Natural killer cell treated with Interleukin-12 subunit alpha and Interleukin-12 subunit beta and Interleukin-15 and Interleukin-18, amount 100 ng/mL, for 72 hours (primary cell): Measurements from ENCODE around the gene HSD17B3. TPM values are rescaled to one million over a fixed set of nuclear protein-coding genes. Genes with fewer than 3 reads are reported as not detected.
"Not testable (repeated sequence)": the region's sequence is repeated elsewhere in the genome, so short reads cannot be mapped to it uniquely, and the experiment has no call there.

ENCODE experiments used
- ATAC-seq, 2 donors: fragments of 150-1000 bp; cut with Tn5 transposase in 1 of 2; sonication (Bioruptor Pico), chemical (Tn5 transposase) in 1 of 2; 2 replicates each; pipeline ENCODE4 v1.10.0; 2021
- DNase-seq: peaks from one replicate; pipeline ENCODE4 v3.0.0; 2022; ENCODE audit warnings: low spot score
- H3K27ac Mint-ChIP-seq, 2 donors: 1 replicate in 1 of 2; 2 replicates in 1 of 2; pipeline ENCODE4 v1.8.0; 2022; ENCODE audit warnings: mixed read lengths in 2 of 2, mild to moderate bottlenecking in 1 of 2, moderate library complexity in 1 of 2
- H3K27me3 Mint-ChIP-seq, 2 donors: 1 replicate in 1 of 2; 2 replicates in 1 of 2; pipeline ENCODE4 v1.8.0; 2022; ENCODE audit warnings: mixed read lengths in 2 of 2
- H3K36me3 Mint-ChIP-seq: one replicate; pipeline ENCODE4 v1.8.0; 2022; ENCODE audit warnings: mixed read lengths
- H3K4me1 Mint-ChIP-seq, 2 donors: 1 replicate in 1 of 2; 2 replicates in 1 of 2; pipeline ENCODE4 v1.8.0; 2022; ENCODE audit warnings: low read depth in 2 of 2, mixed read lengths in 2 of 2, mild to moderate bottlenecking in 1 of 2
- H3K4me3 Mint-ChIP-seq: one replicate; pipeline ENCODE4 v1.8.0; 2022; ENCODE audit warnings: mixed read lengths
- H3K9me3 Mint-ChIP-seq: 2 replicates; pipeline ENCODE4 v1.8.0; 2022; ENCODE audit warnings: mixed read lengths
- total RNA-seq, 2 donors: library from RNA; stranded (reverse); gene quantifications; one replicate each; pipeline ENCODE4 v1.2.3, GENCODE V29; 2022

HSD17B3 gene
- total RNA-seq, 2 donors from 2014 or later, result not detected

GRCh38 chr9:96214635-96215034, 87.3 kb downstream of the HSD17B3 start:
- Mint-ChIP-seq H3K4me3 (no peak overlapping the region), H3K27me3 (peaks cover 39 to 67% of the 10 kb centered on the region in 2 donors), H3K9me3 (no peaks in the 10 kb centered on the region), H3K27ac (no peak overlapping the region), H3K36me3 (no peaks in the 10 kb centered on the region), H3K4me1 (peaks cover 13 to 21% of the 10 kb centered on the region in 2 donors)
- ATAC-seq (no peak), DNase-seq (no peak)

GRCh38 chr9:96209407-96210271, 92.3 kb downstream of the HSD17B3 start:
- Mint-ChIP-seq H3K36me3 (no peaks in the 10 kb centered on the region), H3K4me3 (no peak overlapping the region), H3K27ac (peak overlapping the region in 1 of 2 donors; percentile 1), H3K4me1 (no peaks in the 10 kb centered on the region), H3K9me3 (no peaks in the 10 kb centered on the region), H3K27me3 (peaks cover 25 to 36% of the 10 kb centered on the region in 2 donors)
- ATAC-seq (no peak), DNase-seq (no peak)

GRCh38 chr9:96206156-96206751, 95.7 kb downstream of the HSD17B3 start:
- H3K27me3 Mint-ChIP-seq, result peaks cover 9 to 12% of the 10 kb centered on the region in 2 donors
- no peaks in the 10 kb centered on the region for H3K36me3 Mint-ChIP-seq
- no peaks in the 10 kb centered on the region for H3K9me3 Mint-ChIP-seq
- peaks cover 7 to 17% of the 10 kb centered on the region in 2 donors for H3K4me1 Mint-ChIP-seq
- DNase-seq (no peak), ATAC-seq (no peak)
- H3K27ac Mint-ChIP-seq, result no peak overlapping the region
- no peak overlapping the region for H3K4me3 Mint-ChIP-seq

DNA sequence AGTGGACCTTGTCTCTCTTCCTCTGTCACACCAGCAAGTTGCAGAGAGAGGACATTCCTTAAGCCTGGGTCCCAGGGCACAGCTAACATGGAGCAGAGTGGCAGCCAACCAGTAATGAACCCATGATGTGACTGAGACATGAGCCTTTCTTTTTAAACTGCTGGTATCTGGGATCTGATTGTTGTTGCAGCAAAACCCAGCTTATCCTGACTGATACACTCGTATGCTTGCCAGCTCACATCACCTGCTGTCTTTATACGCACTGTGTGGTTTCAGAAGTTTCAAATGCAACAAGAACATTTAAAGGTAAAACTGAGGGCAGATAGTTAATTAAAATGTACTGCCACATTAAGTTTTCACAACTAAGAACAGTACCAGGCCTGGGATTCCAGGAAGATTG, 97.1 kb downstream of the HSD17B3 start:
- no peaks in the 10 kb centered on the region for H3K9me3 Mint-ChIP-seq
- peaks cover 7 to 17% of the 10 kb centered on the region in 2 donors for H3K4me1 Mint-ChIP-seq
- H3K27ac Mint-ChIP-seq, result peak overlapping the region in 1 of 2 donors; percentile 11
- no peak overlapping the region for H3K4me3 Mint-ChIP-seq
- peaks cover 0 to 2% of the 10 kb centered on the region in 2 donors for H3K27me3 Mint-ChIP-seq
- no peak for DNase-seq
- ATAC-seq, result no peak
- H3K36me3 Mint-ChIP-seq, result no peaks in the 10 kb centered on the region

- Mint-ChIP-seq H3K9me3 (no peaks in the 10 kb centered on the region), H3K27ac (no peak overlapping the region), H3K27me3 (peaks cover 4 to 7% of the 10 kb centered on the region in 2 donors), H3K36me3 (no peaks in the 10 kb centered on the region), H3K4me3 (no peak overlapping the region), H3K4me1 (peaks cover 7 to 17% of the 10 kb centered on the region in 2 donors)
- DNase-seq, result peak; percentile 61
- peak in 1 of 2 donors; percentile 55 for ATAC-seq
These were observed 98.0 kb downstream of the HSD17B3 start for GRCh38 chr9:96203867-96204501.

DNA sequence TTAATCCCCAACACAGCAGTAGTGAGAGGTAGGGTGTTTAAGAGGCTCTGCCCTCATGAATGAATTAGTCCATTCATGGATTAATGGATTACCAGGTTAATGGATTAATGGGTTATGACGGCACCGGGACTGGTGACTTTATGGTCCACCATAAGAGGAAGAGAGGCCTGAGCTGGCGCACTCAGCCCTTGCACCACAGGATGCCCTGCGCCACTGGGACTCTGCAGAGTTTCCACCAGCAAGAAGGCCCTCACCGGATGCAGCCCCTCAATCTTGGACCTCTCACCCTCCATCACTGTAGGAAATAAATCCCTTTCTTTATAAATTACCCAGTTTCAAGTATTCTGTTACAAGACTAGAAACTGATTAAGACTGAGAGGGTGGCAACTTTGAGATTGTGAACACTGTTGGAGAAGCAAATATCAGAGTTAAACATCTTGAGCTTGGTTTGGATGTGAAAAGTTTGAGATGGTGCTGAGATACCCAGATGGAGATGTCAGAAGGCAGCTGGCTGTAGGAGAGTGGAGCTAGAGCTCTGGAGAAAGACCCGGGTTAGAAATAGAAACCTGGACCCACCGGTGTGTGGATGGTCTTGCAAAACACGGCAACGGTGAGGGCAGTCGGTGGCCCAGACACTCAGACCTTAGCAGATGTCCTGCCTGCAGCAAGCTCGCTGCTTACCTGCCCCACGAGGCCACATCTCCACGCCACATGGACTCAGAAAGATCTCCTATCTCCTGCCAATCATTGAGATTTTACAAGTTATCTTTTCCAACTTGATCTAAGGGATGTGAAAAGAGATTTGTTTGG, 98.8 kb downstream of the HSD17B3 start:
- no peak for ATAC-seq
- Mint-ChIP-seq H3K4me1 (peaks cover 7 to 17% of the 10 kb centered on the region in 2 donors), H3K36me3 (no peaks in the 10 kb centered on the region), H3K27ac (no peak overlapping the region), H3K27me3 (peaks cover 5 to 11% of the 10 kb centered on the region in 2 donors), H3K4me3 (no peak overlapping the region), H3K9me3 (no peaks in the 10 kb centered on the region)
- DNase-seq, result no peak

DNA sequence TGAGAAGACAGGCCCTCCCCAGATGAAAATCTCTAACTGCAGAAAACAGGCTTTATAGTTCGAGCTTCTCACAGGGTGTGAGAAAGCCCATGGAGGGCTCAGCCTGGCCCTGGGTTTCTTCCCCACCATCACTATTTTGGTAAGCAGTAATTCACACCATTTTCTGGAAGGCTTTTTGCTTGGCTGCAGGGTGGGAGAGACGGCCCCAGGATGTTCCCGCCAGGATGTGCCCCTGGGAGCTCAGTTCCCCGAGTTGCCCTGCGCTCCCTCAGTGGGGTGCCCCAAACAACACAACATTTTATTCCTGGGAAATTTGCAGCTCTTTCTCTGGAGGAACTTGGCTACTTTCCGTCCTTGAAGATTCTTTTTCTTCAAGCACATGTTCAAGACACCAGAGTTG, 100.8 kb downstream of the HSD17B3 start:
- no peaks in the 10 kb centered on the region for H3K9me3 Mint-ChIP-seq
- H3K4me3 Mint-ChIP-seq, result no peak overlapping the region
- no peak for DNase-seq
- peaks cover 7 to 17% of the 10 kb centered on the region in 2 donors for H3K4me1 Mint-ChIP-seq
- no peaks in the 10 kb centered on the region for H3K36me3 Mint-ChIP-seq
- H3K27me3 Mint-ChIP-seq, result peaks cover 13 to 21% of the 10 kb centered on the region in 2 donors
- no peak for ATAC-seq
- no peak overlapping the region for H3K27ac Mint-ChIP-seq

- Mint-ChIP-seq H3K4me1 (peaks cover 7 to 17% of the 10 kb centered on the region in 2 donors), H3K36me3 (no peaks in the 10 kb centered on the region), H3K4me3 (no peak overlapping the region), H3K27me3 (peaks cover 21 to 26% of the 10 kb centered on the region in 2 donors), H3K27ac (no peak overlapping the region), H3K9me3 (no peaks in the 10 kb centered on the region)
- DNase-seq (no peak), ATAC-seq (no peak)
These were observed 103.0 kb downstream of the HSD17B3 start for GRCh38 chr9:96199006-96199405.

GRCh38 chr9:96195541-96195940, 106.4 kb downstream of the HSD17B3 start:
- H3K9me3 Mint-ChIP-seq, result peaks cover 5% of the 10 kb centered on the region
- H3K4me1 Mint-ChIP-seq, result no peaks in the 10 kb centered on the region
- peaks cover 7% of the 10 kb centered on the region for H3K36me3 Mint-ChIP-seq
- no peak for ATAC-seq
- no peak for DNase-seq
- H3K27ac Mint-ChIP-seq, result no peak overlapping the region
- peaks cover 29 to 38% of the 10 kb centered on the region in 2 donors for H3K27me3 Mint-ChIP-seq
- H3K4me3 Mint-ChIP-seq, result no peak overlapping the region

DNA sequence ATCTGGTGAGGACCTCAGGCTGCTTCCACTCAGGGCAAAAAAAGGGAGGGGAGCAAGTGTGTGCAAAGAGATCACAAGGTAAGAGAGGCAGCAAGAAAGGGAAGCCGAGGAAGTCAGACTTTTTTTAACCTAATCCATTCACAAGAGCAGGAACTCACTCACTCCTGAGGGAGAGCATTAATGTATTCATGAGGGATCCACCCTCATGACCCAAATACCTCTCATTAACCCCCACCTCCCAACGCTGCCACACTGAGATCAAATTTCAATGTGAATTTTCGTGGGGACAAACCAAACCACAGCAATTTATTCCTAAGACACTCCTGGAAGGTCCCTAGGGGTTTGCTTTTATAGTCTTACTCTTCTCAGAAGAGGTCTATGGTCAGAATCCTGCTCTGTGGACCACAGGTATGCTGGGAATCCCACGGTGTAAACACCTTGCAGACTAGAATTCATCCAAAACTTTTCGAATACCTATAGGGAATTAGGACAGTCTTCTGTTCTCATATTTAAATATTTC, 108.7 kb downstream of the HSD17B3 start:
- no peaks in the 10 kb centered on the region for H3K4me1 Mint-ChIP-seq
- no peak for DNase-seq
- no peak overlapping the region for H3K27ac Mint-ChIP-seq
- ATAC-seq, result no peak
- H3K9me3 Mint-ChIP-seq, result peaks cover 5% of the 10 kb centered on the region
- H3K4me3 Mint-ChIP-seq, result no peak overlapping the region
- peaks cover 7% of the 10 kb centered on the region for H3K36me3 Mint-ChIP-seq
- H3K27me3 Mint-ChIP-seq, result peaks cover 24 to 31% of the 10 kb centered on the region in 2 donors

GRCh38 chr9:96192710-96193109, 109.3 kb downstream of the HSD17B3 start:
- no peak for DNase-seq
- H3K4me1 Mint-ChIP-seq, result no peaks in the 10 kb centered on the region
- H3K27me3 Mint-ChIP-seq, result peaks cover 24 to 28% of the 10 kb centered on the region in 2 donors
- H3K27ac Mint-ChIP-seq, result no peak overlapping the region
- no peak for ATAC-seq
- H3K9me3 Mint-ChIP-seq, result peaks cover 5% of the 10 kb centered on the region
- peaks cover 7% of the 10 kb centered on the region for H3K36me3 Mint-ChIP-seq
- no peak overlapping the region for H3K4me3 Mint-ChIP-seq

GRCh38 chr9:96189995-96190394, 112.0 kb downstream of the HSD17B3 start:
- ATAC-seq (no peak), DNase-seq (no peak)
- Mint-ChIP-seq H3K36me3 (peaks cover 7% of the 10 kb centered on the region), H3K4me1 (peaks cover 0 to 4% of the 10 kb centered on the region in 2 donors), H3K4me3 (no peak overlapping the region), H3K27ac (no peak overlapping the region), H3K9me3 (peaks cover 5% of the 10 kb centered on the region), H3K27me3 (peaks cover 14 to 29% of the 10 kb centered on the region in 2 donors)

DNA sequence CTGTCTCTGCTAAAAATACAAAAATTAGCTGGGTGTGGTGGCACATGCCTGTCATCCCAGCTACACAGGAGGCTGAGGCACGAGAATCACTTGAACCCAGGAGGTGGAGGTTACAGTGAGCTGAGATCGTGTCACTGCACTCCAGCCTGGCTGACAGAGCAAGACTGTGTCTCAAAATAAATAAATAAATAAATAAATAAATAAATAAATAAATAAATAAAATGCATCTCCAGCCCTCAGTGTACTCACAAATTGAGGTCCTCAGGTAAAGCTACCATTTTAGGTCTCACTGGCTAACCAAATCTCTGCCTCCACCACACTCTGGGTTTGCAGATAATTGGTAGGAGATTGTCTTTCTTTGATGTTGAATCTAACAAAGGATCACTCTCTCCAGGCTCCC, 112.4 kb downstream of the HSD17B3 start:
- not testable (repeated sequence) for H3K4me3 Mint-ChIP-seq, H3K36me3 Mint-ChIP-seq

More for the DNA sequence above, 112.4 kb downstream of the HSD17B3 start:
- H3K4me1 Mint-ChIP-seq, H3K9me3 Mint-ChIP-seq, DNase-seq, ATAC-seq, H3K27ac Mint-ChIP-seq: not testable (repeated sequence)
- H3K27me3 Mint-ChIP-seq, result peaks cover 14 to 32% of the 10 kb centered on the region in 2 donors
